Lung (tissue), 12 donors: ENCODE results near the gene TRIM71. TPM values are rescaled to one million over a fixed set of nuclear protein-coding genes. Genes with fewer than 3 reads are reported as not detected.
"Not testable (repeated sequence)": the region's sequence is repeated elsewhere in the genome, so short reads cannot be mapped to it uniquely, and the experiment has no call there.

Experiments used
- ATAC-seq: fragments of 200-7000 bp; cut with Tn5 transposase; one replicate; pipeline ENCODE4 v1.9.1; 2020; ENCODE audit warnings: moderate number of reproducible peaks; ENCODE audit not compliant: insufficient read depth, low FRiP score
- DNase-seq, 3 donors: peaks; one replicate each; pipeline ENCODE4 v3.0.0-alpha.2; 2013 to 2017
- H3K27ac ChIP-seq, 2 donors: one replicate each; pipeline ENCODE4 v1.5.1; 2013; ENCODE audit warnings: mild to moderate bottlenecking in 2 of 2, moderate library complexity in 2 of 2, control low read depth in 1 of 2, inconsistent platforms in 1 of 2, low read depth in 1 of 2, low read length in 1 of 2
- H3K27me3 ChIP-seq, 3 donors: one replicate each; pipeline ENCODE4 v1.5.1; 2013; ENCODE audit warnings: low read length in 2 of 3; ENCODE audit not compliant: control insufficient read depth in 3 of 3, insufficient read depth in 3 of 3
- H3K36me3 ChIP-seq, 4 donors: one replicate each; pipeline ENCODE4 v1.5.1; 2013; ENCODE audit warnings: low read length in 4 of 4, mild to moderate bottlenecking in 1 of 4, moderate library complexity in 1 of 4; ENCODE audit not compliant: control insufficient read depth in 4 of 4, insufficient read depth in 4 of 4
- H3K4me1 ChIP-seq, 5 donors: one replicate each; pipeline ENCODE4 v1.5.1; 2013; ENCODE audit warnings: low read length in 5 of 5, mild to moderate bottlenecking in 2 of 5, moderate library complexity in 1 of 5; ENCODE audit not compliant: control insufficient read depth in 5 of 5, insufficient read depth in 5 of 5
- H3K4me3 ChIP-seq: one replicate; pipeline ENCODE4 v1.5.1; 2013; ENCODE audit warnings: mild to moderate bottlenecking, control low read depth, moderate library complexity
- H3K9ac ChIP-seq, 2 donors: one replicate each; pipeline ENCODE4 v1.5.1; 2013; ENCODE audit warnings: low read length in 2 of 2, control low read depth in 1 of 2; ENCODE audit not compliant: insufficient read depth in 1 of 2
- H3K9me3 ChIP-seq, 4 donors: one replicate each; pipeline ENCODE4 v1.5.1; 2013; ENCODE audit warnings: low read length in 3 of 4, mild to moderate bottlenecking in 1 of 4, moderate library complexity in 1 of 4; ENCODE audit not compliant: control insufficient read depth in 4 of 4, insufficient read depth in 3 of 4
- CTCF ChIP-seq: IDR thresholded peaks from 2 replicates; pipeline ENCODE4 v1.5.1; 2012; ENCODE audit warnings: mild to moderate bottlenecking; ENCODE audit errors: control extremely low read depth, extremely low read depth
- WGBS, 2 donors: extraction: QIAGEN DNeasy Blood & Tissue Kit; methylation state at CpG; one replicate each; pipeline ENCODE4 v1.1.7; 2013; 5-methylcytosine and 5-hydroxymethylcytosine counted together
- polyA plus RNA-seq, 2 donors: library from polyadenylated mRNA; stranded (reverse); fragments of 200-250 nt; gene quantifications; one replicate each; pipeline ENCODE4 v1.2.1, GENCODE V29; 2013
- total RNA-seq, 2 donors: library from RNA; depleted of rRNA in 1 of 2; stranded (reverse); fragments of >200 nt in 1 of 2; gene quantifications; one replicate each; pipeline ENCODE4 v1.2.1, GENCODE V29; 2014 to 2021
- donor health status: control.
- donor health status: control.
- donor health status: Bipolar disorder and iron deficiency.
- donor health status: healthy.
- donor health status: DM: yes; HTN: yes; CAD: no.

Gene TRIM71
- total and polyA plus RNA-seq, 4 donors = 0.45 to 9.9 (median 2.0) TPM

- Histone ChIP-seq H3K27me3 (peaks cover 4 to 9% (median 7%) of the 10 kb centered on the region in 3 donors), H3K36me3 (no peaks in the 10 kb centered on the region), H3K4me3 (no peak overlapping the region), H3K9ac (no peak overlapping the region), H3K9me3 (peaks cover 0 to 2% (median 0%) of the 10 kb centered on the region in 4 donors), H3K27ac (peak overlapping the region in 1 of 2 donors; percentile 86), H3K4me1 (peaks cover 0 to 31% (median 0%) of the 10 kb centered on the region in 5 donors)
- no peak for ATAC-seq
- DNase-seq = peak in 1 of 3 donors; percentile 19
- TF ChIP-seq CTCF = no peak
- WGBS, 2 donors = 50 to 68% methylated on average over 12 of the region's 12 CpGs
Measured at GRCh38 chr3:32820971-32821685, 3.3 kb downstream of the TRIM71 start.

- peaks cover 4 to 9% (median 7%) of the 10 kb centered on the region in 3 donors for H3K27me3 ChIP-seq
- peaks cover 0 to 31% (median 0%) of the 10 kb centered on the region in 5 donors for H3K4me1 ChIP-seq
- DNase-seq = peak; percentile 35 to 49 (median 37)
- H3K36me3 ChIP-seq = no peaks in the 10 kb centered on the region
- no peak overlapping the region for H3K4me3 ChIP-seq
- H3K27ac ChIP-seq = peak overlapping the region in 1 of 2 donors; percentile 86
- WGBS, 2 donors = 41 to 71% methylated on average over 44 of the region's 44 CpGs
- peaks cover 0 to 2% (median 0%) of the 10 kb centered on the region in 4 donors for H3K9me3 ChIP-seq
- TF ChIP-seq CTCF = no peak
- H3K9ac ChIP-seq = no peak overlapping the region
- no peak for ATAC-seq
Measured at GRCh38 chr3:32821686-32822296, 4.0 kb downstream of the TRIM71 start.

GRCh38 chr3:32822609-32823498 lies 5.1 kb downstream of the TRIM71 start:
- ATAC-seq (no peak), DNase-seq (no peak)
- Histone ChIP-seq H3K36me3 (no peaks in the 10 kb centered on the region), H3K9ac (no peak overlapping the region), H3K27me3 (peaks cover 4 to 9% (median 7%) of the 10 kb centered on the region in 3 donors), H3K4me3 (no peak overlapping the region), H3K4me1 (peaks cover 0 to 25% (median 0%) of the 10 kb centered on the region in 5 donors), H3K27ac (no peak overlapping the region), H3K9me3 (peaks cover 0 to 2% (median 0%) of the 10 kb centered on the region in 4 donors)
- 82 to 88% methylated on average over 5 of the region's 5 CpGs for WGBS, 2 donors
- TF ChIP-seq CTCF = no peak

- not testable (repeated sequence) for ATAC-seq, H3K4me3 ChIP-seq, H3K9ac ChIP-seq, H3K27ac ChIP-seq, H3K27me3 ChIP-seq, DNase-seq, H3K36me3 ChIP-seq, H3K9me3 ChIP-seq
- H3K4me1 ChIP-seq = peaks cover 0 to 26% (median 0%) of the 10 kb centered on the region in 5 donors
- 88 to 94% methylated on average over 21 of the region's 21 CpGs for WGBS, 2 donors
Measured at GRCh38 chr3:32823641-32824184, 5.9 kb downstream of the TRIM71 start.
